ENCODE results near the gene TMEM213.

DNA sequence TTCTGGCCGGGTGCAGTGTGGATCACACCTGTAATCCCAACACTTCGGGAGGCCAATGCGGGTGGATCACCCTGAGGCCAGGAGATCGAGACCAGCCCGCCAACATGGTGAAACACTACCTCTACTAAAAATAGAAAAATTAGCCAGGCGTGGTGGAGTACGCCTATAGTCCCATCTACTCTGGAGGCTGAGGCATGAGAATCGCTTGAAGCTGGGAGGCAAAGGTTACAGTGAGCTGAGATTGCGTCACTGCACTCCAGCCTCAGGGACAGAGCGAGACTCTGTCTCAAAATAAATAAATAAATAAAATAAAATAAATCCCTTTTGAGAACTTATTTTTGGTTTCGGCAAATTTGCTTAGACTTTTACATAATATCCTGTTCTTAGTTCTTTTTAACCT, 31.5 kb downstream of the TMEM213 start:
- TF ChIP-seq, protein P1, sequence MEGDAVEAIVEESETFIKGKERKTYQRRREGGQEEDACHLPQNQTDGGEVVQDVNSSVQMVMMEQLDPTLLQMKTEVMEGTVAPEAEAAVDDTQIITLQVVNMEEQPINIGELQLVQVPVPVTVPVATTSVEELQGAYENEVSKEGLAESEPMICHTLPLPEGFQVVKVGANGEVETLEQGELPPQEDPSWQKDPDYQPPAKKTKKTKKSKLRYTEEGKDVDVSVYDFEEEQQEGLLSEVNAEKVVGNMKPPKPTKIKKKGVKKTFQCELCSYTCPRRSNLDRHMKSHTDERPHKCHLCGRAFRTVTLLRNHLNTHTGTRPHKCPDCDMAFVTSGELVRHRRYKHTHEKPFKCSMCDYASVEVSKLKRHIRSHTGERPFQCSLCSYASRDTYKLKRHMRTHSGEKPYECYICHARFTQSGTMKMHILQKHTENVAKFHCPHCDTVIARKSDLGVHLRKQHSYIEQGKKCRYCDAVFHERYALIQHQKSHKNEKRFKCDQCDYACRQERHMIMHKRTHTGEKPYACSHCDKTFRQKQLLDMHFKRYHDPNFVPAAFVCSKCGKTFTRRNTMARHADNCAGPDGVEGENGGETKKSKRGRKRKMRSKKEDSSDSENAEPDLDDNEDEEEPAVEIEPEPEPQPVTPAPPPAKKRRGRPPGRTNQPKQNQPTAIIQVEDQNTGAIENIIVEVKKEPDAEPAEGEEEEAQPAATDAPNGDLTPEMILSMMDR (IDR thresholded peaks at IDR 0.05; ENCODE audit: control extremely low read depth in 1 of 3, insufficient read depth in 1 of 3, low read depth in 1 of 3, low read length in 3 of 3) = no peak
- TF ChIP-seq EZH2 (IDR thresholded peaks at IDR 0.05; ENCODE audit: low read depth, low read length, severe bottlenecking) (no peak), TAF7 (optimal IDR thresholded peaks at IDR 0.05; ENCODE audit: borderline replicate concordance, low read depth, low read length) (no peak), BACH1 (IDR thresholded peaks at IDR 0.05; ENCODE audit: low read length) (no peak)

Measured in H1 (cell line).